ENCODE measurements around the gene SLC25A26.
A peak's percentile ranks its signal among the peaks of the same experiment; 100 is the strongest.
"Not testable (repeated sequence)": the region's sequence is repeated elsewhere in the genome, so short reads cannot be mapped to it uniquely, and the experiment has no call there.

Gene SLC25A26

GRCh38 chr3:66220602-66221377 lies at the start of gene SLC25A26:
Gene SLC25A26, plus strand, starts transcription at chr3:66221001. Its CDS starts 94 bp downstream, at chr3:66221095.
- DNase-seq (ENCODE audit: low spot score) = peak; percentile 90

DNA sequence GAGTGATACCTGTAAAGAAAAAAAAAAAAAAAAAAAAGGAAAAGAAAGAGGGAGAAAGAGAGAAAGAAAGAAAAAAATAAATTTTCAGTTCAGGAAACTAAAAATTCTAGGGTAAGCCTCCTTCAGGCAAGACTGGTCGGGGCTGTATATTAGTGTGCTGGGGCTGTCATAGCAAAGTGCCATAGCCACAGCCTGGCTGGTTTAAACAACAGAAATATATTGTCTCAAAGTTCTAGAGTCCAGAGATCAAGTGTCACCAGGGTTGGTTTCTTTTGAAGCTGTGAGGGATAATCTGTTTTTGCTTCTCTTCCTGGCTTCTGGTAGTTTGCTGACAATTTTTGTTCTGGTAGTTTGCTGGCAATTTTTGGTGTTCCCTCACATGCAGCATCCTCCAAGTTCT lies 48.4 kb upstream of the SLC25A26 start:
- no peak for DNase-seq (ENCODE audit: low spot score)

DNA sequence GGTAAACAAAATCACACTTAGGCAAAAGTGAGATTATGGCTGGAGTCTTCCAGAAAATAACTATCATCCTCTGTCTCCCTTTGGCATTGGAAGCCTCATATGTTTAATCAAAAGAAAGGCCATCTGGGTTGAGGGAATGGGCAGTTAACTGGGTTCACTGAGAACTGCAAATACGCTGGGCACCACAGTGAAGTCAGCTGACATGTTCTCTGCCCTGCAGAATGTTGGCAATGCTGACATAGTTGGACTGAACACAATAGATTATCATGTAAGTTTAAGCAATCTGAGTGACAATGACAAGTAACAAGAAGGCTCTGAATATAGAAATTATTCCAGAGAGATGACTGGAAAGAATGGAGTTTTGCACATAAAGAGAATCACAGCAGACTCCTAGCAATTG lies 43.8 kb upstream of the SLC25A26 start:
- DNase-seq (ENCODE audit: low spot score) = no peak

GRCh38 chr3:66178206-66178605 lies 42.6 kb upstream of the SLC25A26 start:
- no peak for DNase-seq (ENCODE audit: low spot score)

GRCh38 chr3:66179793-66180192 lies 41.0 kb upstream of the SLC25A26 start:
- DNase-seq (ENCODE audit: low spot score) = no peak

DNA sequence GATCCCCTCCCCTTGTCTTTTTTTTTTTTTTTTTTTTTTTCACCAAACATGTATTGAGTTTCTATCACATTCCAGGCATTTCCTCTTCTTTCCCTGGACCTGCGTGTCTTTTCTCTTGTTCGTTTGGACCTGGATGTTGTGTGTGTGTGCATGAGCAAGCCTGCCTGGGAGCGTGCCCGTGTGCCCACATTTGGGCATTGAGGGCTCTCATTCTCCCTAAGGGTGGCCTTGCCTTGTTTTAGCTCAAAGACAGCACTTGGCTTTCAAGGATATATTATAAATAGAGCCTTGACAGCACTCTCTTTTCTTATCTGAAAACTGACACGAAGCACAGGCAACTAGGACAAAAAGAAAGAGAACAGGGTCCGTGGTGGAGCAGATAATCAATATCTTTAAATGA lies 39.0 kb upstream of the SLC25A26 start:
- no peak for DNase-seq (ENCODE audit: low spot score)

- no peak for DNase-seq (ENCODE audit: low spot score)
Measured at GRCh38 chr3:66182246-66182645, 38.6 kb upstream of the SLC25A26 start.

DNA sequence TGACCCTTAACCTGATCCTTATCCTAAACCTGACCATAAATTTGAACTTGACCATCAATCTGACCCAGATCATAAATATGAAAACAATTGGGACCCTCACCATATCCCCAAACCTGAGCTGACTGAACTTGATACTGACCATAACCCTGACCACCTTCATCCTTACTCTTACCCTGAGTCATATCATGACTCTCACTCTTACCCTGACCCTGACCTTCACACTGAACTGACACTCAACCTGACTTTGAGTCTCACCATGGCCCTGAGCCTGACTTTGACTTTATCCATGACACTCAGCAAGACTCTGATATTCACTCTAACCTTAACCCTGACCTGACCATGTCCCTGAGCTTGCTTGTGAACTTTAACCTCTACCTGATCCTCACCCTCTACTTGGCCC lies 34.3 kb upstream of the SLC25A26 start:
- DNase-seq (ENCODE audit: low spot score) = no peak

GRCh38 chr3:66195347-66195783 lies 25.4 kb upstream of the SLC25A26 start:
- DNase-seq (ENCODE audit: low spot score) = no peak

DNA sequence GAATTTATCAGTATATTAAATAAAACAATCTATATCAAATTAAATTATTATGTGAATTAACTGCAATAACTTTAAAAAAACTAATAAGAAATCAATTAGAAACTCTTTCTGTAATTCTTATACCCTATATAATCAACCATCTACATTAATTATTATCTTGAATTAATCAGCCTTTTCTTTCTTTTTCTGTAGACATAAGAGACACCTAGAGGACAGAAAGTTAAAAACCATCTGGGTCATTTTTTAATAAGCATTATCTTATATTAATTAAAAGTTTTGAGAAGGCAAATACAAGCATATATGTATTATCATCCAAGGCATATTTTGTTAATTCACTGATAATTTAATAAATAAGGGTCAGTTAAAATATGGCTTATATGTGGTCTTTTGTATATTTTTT lies 24.2 kb upstream of the SLC25A26 start:
- no peak for DNase-seq (ENCODE audit: low spot score)

GRCh38 chr3:66198437-66199088 lies 22.2 kb upstream of the SLC25A26 start:
- no peak for DNase-seq (ENCODE audit: low spot score)

DNA sequence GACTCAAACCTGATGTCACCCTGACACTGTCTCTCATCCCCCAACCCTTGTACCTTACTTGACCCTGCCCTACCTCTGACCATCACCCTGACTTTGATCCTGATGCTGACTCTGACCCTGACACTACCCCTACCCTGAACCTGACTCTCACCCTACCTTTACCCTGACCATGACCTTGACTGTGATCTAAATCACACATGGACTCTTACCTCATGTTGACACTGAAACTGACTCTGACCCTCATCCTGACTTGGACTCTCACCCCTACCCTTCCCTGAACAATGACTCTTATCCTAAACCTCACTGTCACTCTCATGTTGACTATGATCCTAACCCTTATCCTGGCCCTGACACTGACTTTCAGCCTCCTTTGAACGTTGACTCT lies 21.7 kb upstream of the SLC25A26 start:
- no peak for DNase-seq (ENCODE audit: low spot score)

DNA sequence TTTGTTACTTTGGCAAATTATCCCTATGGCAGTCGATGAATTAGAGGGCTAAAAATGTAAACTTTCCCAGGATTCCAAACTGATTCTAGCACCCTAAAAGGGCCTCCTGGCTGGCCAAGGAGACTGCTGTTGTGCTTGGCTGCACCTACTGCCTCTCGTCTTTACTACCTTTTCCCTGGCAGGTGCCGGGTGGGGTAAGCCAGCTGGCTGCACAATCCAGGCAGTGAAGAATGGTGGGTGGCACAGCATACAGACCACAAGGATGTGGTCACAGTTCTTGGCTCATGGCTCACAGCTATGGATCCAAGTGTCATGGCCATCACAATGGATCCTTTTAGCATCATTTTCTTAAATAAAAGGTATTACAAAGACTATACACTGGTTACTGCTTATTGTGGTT lies 20.7 kb upstream of the SLC25A26 start:
- DNase-seq (ENCODE audit: low spot score) = no peak

DNA sequence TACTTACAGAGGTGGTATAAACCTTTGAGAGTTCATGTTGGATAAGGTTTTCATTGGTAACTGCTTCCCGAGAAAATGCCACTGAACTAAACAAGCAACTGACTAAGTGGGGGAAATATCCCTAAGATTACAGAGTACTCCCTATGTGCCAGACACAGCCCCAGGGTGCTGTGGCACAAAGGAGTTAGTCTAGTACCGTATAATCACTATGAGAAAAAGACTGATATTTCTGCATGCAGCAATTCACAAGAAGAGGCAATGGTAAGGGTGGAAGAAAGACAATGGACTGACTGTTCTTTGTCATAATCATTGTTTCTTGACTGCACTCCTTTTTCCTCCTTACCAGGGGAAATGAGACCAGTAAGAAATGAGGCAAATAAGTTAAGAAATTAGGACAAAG lies 20.0 kb upstream of the SLC25A26 start:
- DNase-seq (ENCODE audit: low spot score) = no peak

- DNase-seq (ENCODE audit: low spot score) = no peak
Measured at GRCh38 chr3:66203275-66203674, 17.5 kb upstream of the SLC25A26 start.

DNA sequence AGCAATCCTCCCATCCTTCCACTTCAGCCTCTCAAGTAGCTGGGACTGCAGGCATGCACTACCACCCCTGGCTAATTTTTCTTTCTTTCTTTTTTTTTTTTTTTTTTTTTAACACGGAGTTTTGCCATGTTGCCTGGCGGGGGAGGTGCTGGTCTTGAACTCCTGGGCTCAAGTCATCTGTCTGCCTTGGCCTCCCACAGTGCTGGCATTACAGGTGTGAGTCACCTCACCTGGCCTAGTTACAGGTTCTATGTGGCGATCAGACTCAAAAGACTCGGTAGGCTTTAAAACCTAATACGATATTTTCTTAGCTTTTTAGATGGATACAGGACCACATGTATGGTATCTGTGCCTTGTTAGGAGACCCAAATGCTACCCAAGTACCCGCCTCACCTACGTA lies 14.0 kb upstream of the SLC25A26 start:
- no peak for DNase-seq (ENCODE audit: low spot score)

DNA sequence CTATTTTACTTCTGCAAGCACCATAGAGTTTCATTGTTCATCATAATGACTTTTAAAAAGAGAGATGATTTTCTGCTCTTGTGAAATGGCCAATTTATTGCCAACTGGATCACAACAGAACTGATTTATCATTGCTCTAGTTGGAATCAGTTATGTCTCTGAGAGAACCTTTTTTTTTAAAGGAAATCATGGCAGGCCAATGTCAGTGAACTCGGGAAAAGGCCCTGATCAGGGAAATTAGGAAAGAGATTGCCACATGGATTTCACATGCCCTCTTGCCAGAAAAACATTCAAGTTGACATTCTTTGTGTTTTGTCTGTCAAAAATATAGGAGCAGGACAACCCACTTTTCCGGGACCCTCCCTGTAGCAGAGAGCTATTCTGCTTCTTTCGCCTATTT lies 12.6 kb upstream of the SLC25A26 start:
- no peak for DNase-seq (ENCODE audit: low spot score)

DNA sequence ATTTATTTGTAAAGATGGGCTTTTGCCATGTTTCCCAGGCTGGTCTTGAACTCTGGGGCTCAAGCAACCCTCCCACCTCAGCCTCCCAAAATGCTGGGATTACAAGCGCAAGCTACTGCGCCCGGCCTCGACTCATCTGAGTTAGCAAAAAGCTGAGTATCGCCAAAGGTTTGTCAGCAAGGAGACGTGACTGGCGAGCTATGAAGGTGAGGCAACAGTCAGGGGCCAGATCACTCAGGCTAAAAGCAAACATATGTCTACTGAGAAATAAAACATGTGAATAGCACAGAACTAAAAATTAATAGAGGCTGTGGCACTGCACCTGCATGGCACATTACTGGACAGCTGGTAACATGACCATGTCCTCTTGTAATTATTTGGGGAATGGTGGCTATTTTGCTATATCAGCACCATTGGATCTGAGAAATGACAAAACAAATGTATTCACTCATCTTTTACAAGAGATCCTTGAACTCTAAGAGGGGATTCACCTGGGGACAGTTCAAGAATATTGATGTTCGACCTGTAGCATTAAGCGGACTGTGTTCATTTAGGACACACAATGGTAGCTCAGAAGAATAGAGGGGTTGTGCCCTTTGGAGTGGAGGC lies 10.0 kb upstream of the SLC25A26 start:
- no peak for DNase-seq (ENCODE audit: low spot score)

DNA sequence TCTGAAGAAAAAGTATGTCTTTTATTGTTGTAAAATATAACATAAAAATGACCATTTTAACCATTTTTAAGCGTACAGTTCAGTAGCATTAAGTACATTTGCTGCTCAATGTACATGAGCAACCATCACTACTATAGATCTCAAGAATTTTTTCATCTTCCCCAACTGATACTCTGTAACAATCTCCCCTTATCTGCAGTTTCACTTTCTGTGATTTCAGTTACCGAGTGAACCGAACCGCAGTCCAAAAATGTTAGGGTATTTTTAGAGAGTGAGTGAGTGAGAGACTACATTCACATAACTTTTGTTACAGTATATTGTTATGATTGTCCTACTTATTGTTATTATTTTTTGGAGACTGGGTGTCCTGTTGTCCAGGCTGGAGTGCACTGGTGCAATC lies 9.0 kb upstream of the SLC25A26 start:
- DNase-seq (ENCODE audit: low spot score) = no peak

DNA sequence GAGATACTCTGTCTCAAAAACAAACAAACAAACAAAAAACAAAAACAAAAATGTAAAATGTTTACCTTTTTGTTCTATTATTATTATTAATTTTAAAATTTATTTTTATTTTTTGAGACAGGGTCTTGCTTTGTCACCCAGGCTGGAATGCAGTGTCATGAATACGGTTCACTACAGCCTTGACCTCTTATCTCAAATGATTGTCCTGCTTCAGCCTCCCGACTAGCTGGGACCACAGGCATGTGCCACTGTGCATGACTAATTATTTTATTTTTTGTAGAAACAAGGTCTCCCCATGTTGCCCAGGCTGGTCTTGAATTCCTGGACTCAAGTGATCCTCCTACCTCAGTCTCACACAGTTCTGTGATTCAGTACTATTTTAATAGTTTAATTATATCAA lies 5.7 kb upstream of the SLC25A26 start:
- no peak for DNase-seq (ENCODE audit: low spot score)

- peak; percentile 25 for DNase-seq (ENCODE audit: low spot score)
Measured at GRCh38 chr3:66220066-66220465, 735 bp upstream of the SLC25A26 start.

DNA sequence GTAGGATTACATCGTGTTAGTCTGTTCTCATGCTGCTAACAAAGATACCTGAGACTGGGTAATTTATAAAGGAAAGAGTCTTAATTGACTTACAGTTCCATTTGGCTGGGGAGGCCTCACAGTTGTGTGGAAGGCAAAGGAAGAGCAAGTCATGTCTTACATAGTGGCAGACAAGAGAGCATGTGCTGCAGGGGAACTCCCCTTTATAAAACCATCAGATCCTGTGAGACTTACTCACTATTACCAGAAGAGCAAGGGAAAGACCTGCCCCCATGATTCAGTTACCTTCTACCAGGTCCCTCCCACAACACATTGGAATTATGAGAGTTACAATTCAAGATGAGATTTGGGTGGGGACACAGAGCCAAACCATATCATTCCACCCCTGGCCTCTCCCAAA lies 3.4 kb downstream of the SLC25A26 start:
- no peak for DNase-seq (ENCODE audit: low spot score)

DNA sequence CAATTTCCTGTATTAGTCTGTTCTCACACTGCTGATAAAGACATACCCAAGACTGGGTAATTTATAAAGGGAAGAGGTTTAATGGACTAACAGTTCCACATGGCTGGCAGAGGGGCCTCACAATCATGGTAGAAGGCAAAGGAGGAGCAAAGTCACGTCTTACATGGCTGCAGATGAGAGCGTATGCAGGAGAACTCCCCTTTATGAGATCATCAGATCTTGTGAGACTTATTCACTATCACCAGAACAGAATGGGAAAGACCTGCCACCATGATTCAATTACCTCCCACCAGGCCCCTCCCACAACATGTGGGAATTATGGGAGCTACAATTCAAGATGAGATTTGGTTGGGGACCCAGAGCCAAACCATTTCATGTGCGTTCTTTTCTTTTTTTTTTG lies 5.3 kb downstream of the SLC25A26 start:
- DNase-seq (ENCODE audit: low spot score) = not testable (repeated sequence)

Measured in hematopoietic multipotent progenitor cell treated with erythropoietin and hydrocortisone succinate and interleukin-3 and kit ligand, for 17 days (in vitro differentiated cells).